ENCODE results near the gene APOBEC3B.
"Not testable (repeated sequence)": the region's sequence is repeated elsewhere in the genome, so short reads cannot be mapped to it uniquely, and the experiment has no call there.

APOBEC3B gene

GRCh38 chr22:38968801-38969200 is 13.3 kb upstream of the APOBEC3B start:
- no peak for DNase-seq

- DNase-seq = no peak
These were observed 11.6 kb upstream of the APOBEC3B start for GRCh38 chr22:38970551-38970950.

- DNase-seq = no peak
These were observed 10.9 kb upstream of the APOBEC3B start for GRCh38 chr22:38971202-38971601.

- DNase-seq = peak; percentile 22
These were observed 10.4 kb upstream of the APOBEC3B start for GRCh38 chr22:38971791-38972190.

- no peak for DNase-seq
These were observed 9.6 kb upstream of the APOBEC3B start for GRCh38 chr22:38972558-38972957.

- DNase-seq = peak; percentile 61
These were observed 8.6 kb upstream of the APOBEC3B start for GRCh38 chr22:38973289-38974169.

- no peak for DNase-seq
These were observed 7.8 kb upstream of the APOBEC3B start for GRCh38 chr22:38974170-38974825.

GRCh38 chr22:38974826-38975175 is 7.3 kb upstream of the APOBEC3B start:
- DNase-seq = no peak

GRCh38 chr22:38977289-38977688 is 4.9 kb upstream of the APOBEC3B start:
- DNase-seq = not testable (repeated sequence)

GRCh38 chr22:38980587-38980986 is 1.6 kb upstream of the APOBEC3B start:
- DNase-seq = not testable (repeated sequence)

GRCh38 chr22:38981005-38981991 is 849 bp upstream of the APOBEC3B start:
- DNase-seq = peak; percentile 52

GRCh38 chr22:38984224-38984623 is 2.1 kb downstream of the APOBEC3B start:
- peak; percentile 43 for DNase-seq

- DNase-seq = not testable (repeated sequence)
These were observed 2.9 kb downstream of the APOBEC3B start for GRCh38 chr22:38984784-38985757.

GRCh38 chr22:38986629-38987028 is 4.5 kb downstream of the APOBEC3B start:
- no peak for DNase-seq

- DNase-seq = no peak
These were observed 5.2 kb downstream of the APOBEC3B start for GRCh38 chr22:38987171-38987895.

GRCh38 chr22:38989466-38989865 is 7.3 kb downstream of the APOBEC3B start:
- DNase-seq = no peak

GRCh38 chr22:38992871-38993371 is 10.8 kb downstream of the APOBEC3B start:
- peak; percentile 12 for DNase-seq

GRCh38 chr22:38996105-38996504 is 14.0 kb downstream of the APOBEC3B start:
- no peak for DNase-seq

GRCh38 chr22:38997518-38997917 is 15.4 kb downstream of the APOBEC3B start:
- DNase-seq = no peak

- peak; percentile 84 for DNase-seq
These were observed 21.1 kb downstream of the APOBEC3B start for GRCh38 chr22:39003165-39003638.

- no peak for DNase-seq
These were observed 25.0 kb downstream of the APOBEC3B start for GRCh38 chr22:39007177-39007576.

Data from hematopoietic multipotent progenitor cell treated with erythropoietin and hydrocortisone succinate and interleukin-3 and kit ligand, for 8 days (in vitro differentiated cells).